Right atrium auricular region (tissue), 2 donors: ENCODE results near the gene ELMO2. TPM values are rescaled to one million over a fixed set of nuclear protein-coding genes. Genes with fewer than 3 reads are reported as not detected.

Experiments
- DNase-seq: peaks from one replicate; pipeline ENCODE4 v3.0.0-alpha.2; 2019; ENCODE audit warnings: low spot score
- H3K27ac ChIP-seq, 2 donors: fragments of 200-600 bp; sonication (generic); 1 replicate in 1 of 2; 2 replicates in 1 of 2; pipeline ENCODE4 v1.5.1; 2016 to 2019
- H3K27me3 ChIP-seq, 2 donors: fragments of 200-600 bp; sonication (generic); one replicate each; pipeline versions ENCODE4 v1.5.1 to v1.6.0; 2017 to 2019
- H3K36me3 ChIP-seq: fragments of 200-600 bp; sonication (generic); one replicate; pipeline ENCODE4 v1.5.1; 2016
- H3K4me1 ChIP-seq, 2 donors: fragments of 200-600 bp; sonication (generic); one replicate each; pipeline versions ENCODE4 v1.5.1 to v1.6.0; 2017 to 2019
- H3K4me3 ChIP-seq, 2 donors: fragments of 200-600 bp; sonication (generic); 1 replicate in 1 of 2; 2 replicates in 1 of 2; pipeline ENCODE4 v1.5.1; 2017 to 2019; ENCODE audit warnings: mild to moderate bottlenecking in 1 of 2, moderate library complexity in 1 of 2
- H3K9me3 ChIP-seq, 2 donors: fragments of 200-600 bp; sonication (generic); one replicate each; pipeline ENCODE4 v1.5.1; 2019
- total RNA-seq, 2 donors: library from RNA; depleted of rRNA; stranded (reverse); fragments of >200 nt; gene quantifications; one replicate each; pipeline ENCODE4 v1.1.0, GENCODE V29; 2016
- TF ChIP-seq, protein P1 (sequence below), 2 donors: fragments of 200-600 bp; sonication (generic); IDR thresholded peaks; one replicate each; pipeline ENCODE4 v1.5.1; 2019; ENCODE audit warnings: antibody characterized with exemption in 2 of 2

ELMO2 gene
- total RNA-seq, 2 donors from 2014 or later: 29.4 to 32.7 TPM

DNA sequence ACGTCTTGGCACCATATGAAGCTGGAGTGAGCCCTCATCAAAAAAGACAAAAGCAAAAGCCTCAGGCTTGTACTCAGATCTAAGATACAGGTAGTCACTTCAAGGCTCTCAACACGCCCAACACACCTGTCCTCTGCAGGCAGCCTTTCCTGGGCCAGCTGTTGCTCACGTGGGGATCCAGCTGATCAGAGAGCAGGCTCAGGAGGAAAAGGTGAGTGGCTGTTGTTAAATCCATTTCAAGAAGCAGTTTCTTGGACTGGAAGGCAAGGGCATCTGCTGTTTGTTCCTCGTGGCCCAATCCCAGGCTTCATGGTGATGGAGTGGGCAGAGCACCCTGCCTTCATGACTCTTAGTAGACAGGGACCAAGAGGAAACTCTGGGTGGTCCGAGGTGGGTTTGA, 39.6 kb downstream of the ELMO2 start:
- H3K4me3 ChIP-seq: no peak overlapping the region
- H3K36me3 ChIP-seq: peaks cover 40% of the 10 kb centered on the region
- H3K27me3 ChIP-seq: no peaks in the 10 kb centered on the region
- H3K9me3 ChIP-seq: no peaks in the 10 kb centered on the region
- peaks cover 0 to 44% of the 10 kb centered on the region in 2 donors for H3K4me1 ChIP-seq
- TF ChIP-seq, protein P1, sequence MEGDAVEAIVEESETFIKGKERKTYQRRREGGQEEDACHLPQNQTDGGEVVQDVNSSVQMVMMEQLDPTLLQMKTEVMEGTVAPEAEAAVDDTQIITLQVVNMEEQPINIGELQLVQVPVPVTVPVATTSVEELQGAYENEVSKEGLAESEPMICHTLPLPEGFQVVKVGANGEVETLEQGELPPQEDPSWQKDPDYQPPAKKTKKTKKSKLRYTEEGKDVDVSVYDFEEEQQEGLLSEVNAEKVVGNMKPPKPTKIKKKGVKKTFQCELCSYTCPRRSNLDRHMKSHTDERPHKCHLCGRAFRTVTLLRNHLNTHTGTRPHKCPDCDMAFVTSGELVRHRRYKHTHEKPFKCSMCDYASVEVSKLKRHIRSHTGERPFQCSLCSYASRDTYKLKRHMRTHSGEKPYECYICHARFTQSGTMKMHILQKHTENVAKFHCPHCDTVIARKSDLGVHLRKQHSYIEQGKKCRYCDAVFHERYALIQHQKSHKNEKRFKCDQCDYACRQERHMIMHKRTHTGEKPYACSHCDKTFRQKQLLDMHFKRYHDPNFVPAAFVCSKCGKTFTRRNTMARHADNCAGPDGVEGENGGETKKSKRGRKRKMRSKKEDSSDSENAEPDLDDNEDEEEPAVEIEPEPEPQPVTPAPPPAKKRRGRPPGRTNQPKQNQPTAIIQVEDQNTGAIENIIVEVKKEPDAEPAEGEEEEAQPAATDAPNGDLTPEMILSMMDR (IDR thresholded peaks at IDR 0.05): no peak
- DNase-seq: no peak
- no peak overlapping the region for H3K27ac ChIP-seq

- Histone ChIP-seq H3K27ac (no peak overlapping the region), H3K27me3 (no peaks in the 10 kb centered on the region), H3K36me3 (peaks cover 29% of the 10 kb centered on the region), H3K9me3 (no peaks in the 10 kb centered on the region), H3K4me1 (peaks cover 0 to 56% of the 10 kb centered on the region in 2 donors), H3K4me3 (no peak overlapping the region)
- DNase-seq: no peak
- TF ChIP-seq, protein P1 (IDR thresholded peaks at IDR 0.05): no peak
Measured at GRCh38 chr20:46365487-46366220, 40.8 kb downstream of the ELMO2 start.

- no peak for DNase-seq
- TF ChIP-seq, protein P1 (IDR thresholded peaks at IDR 0.05): no peak
Measured at GRCh38 chr20:46364670-46365486, 41.5 kb downstream of the ELMO2 start.

DNA sequence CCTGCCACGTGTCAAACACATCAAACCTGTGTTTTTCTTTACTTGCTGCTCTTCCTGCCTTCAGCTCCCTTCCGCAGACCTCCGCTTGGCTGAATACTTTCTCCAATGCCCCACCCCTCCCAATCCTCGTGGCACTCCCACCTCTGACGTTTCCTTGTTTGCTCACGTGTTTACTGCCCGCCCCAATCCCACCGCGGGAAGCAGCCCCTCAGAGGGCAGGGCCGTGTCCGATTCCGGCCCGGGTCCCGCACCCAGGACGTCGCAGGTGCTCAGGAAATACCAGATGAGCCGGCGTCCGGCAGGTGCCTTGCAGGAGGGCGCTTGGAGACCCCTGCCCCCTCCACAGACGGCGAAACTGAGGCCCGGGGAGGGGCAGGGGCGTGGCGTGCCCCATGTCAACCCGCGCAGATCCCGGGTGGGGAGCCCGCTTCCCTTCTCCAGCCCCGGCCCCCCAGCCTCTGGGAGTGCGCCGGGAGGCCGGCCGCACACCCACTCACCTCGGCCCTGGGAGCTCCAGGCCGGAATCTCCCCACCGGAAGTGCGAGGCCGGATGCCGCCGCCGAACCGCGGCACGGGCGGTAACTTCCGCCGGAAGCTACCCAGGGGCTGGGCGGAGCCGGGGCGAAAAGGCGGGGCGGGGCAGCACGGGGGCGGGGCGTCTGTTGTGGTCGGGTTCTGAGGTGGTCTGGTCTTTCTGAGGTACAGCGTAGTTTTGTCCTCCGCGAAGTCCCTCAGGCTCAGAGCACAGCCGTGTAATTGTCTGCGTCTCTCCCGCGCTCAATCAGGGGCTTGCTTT, 42.3 kb downstream of the ELMO2 start:
- Histone ChIP-seq H3K27me3 (no peaks in the 10 kb centered on the region), H3K4me3 (peak overlapping the region; percentile 91 to 99), H3K36me3 (peaks cover 15% of the 10 kb centered on the region), H3K9me3 (no peaks in the 10 kb centered on the region), H3K4me1 (peaks cover 0 to 72% of the 10 kb centered on the region in 2 donors), H3K27ac (peak overlapping the region; percentile 96 to 97)
- TF ChIP-seq, protein P1 (IDR thresholded peaks at IDR 0.05): no peak
- DNase-seq: peak; percentile 89

More at GRCh38 chr20:46364670-46365486, 41.5 kb downstream of the ELMO2 start:
- peak overlapping the region; percentile 96 to 97 for H3K27ac ChIP-seq
- peaks cover 21% of the 10 kb centered on the region for H3K36me3 ChIP-seq
- H3K4me1 ChIP-seq: peaks cover 0 to 64% of the 10 kb centered on the region in 2 donors
- no peaks in the 10 kb centered on the region for H3K27me3 ChIP-seq
- no peaks in the 10 kb centered on the region for H3K9me3 ChIP-seq
- H3K4me3 ChIP-seq: peak overlapping the region; percentile 91 to 99
